Ascending aorta (tissue), 2 donors: ENCODE results near the gene CCDC86. TPM values are rescaled to one million over a fixed set of nuclear protein-coding genes. Genes with fewer than 3 reads are reported as not detected.

Experiments
- DNase-seq, 2 donors: peaks; one replicate each; pipeline ENCODE4 v3.0.0-alpha.2; 2019; ENCODE audit warnings: low spot score in 2 of 2
- H3K27ac ChIP-seq, 2 donors: fragments of 200-600 bp; sonication (generic); one replicate each; pipeline ENCODE4 v1.5.1; 2016 to 2017; ENCODE audit warnings: mild to moderate bottlenecking in 1 of 2
- H3K27me3 ChIP-seq: fragments of 200-600 bp; sonication (generic); one replicate; pipeline ENCODE4 v1.5.1; 2017
- H3K36me3 ChIP-seq, 2 donors: fragments of 200-600 bp; sonication (generic); one replicate each; pipeline ENCODE4 v1.5.1; 2016
- H3K4me1 ChIP-seq, 2 donors: fragments of 200-600 bp; sonication (generic); one replicate each; pipeline ENCODE4 v1.5.1; 2016 to 2017; ENCODE audit warnings: mild to moderate bottlenecking in 1 of 2
- H3K4me3 ChIP-seq, 2 donors: fragments of 200-600 bp; sonication (generic); one replicate each; pipeline ENCODE4 v1.5.1; 2016 to 2017; ENCODE audit warnings: mild to moderate bottlenecking in 1 of 2
- H3K9me3 ChIP-seq, 2 donors: fragments of 200-600 bp; sonication (generic); one replicate each; pipeline ENCODE4 v1.5.1; 2016
- intact Hi-C: fragments of 100-400 bp; cut with DNase I; formaldehyde crosslinking; loops from one replicate; pipeline ENCODE4 v1.15.1; 2023
- total RNA-seq: library from RNA; depleted of rRNA; stranded (reverse); fragments of >200 nt; gene quantifications from one replicate; pipeline ENCODE4 v1.1.0, GENCODE V29; 2016
- TF ChIP-seq, protein P1 (sequence below), 3 experiments: fragments of 200-600 bp in 2 of 3; fragments of 450-650 bp in 1 of 3; sonication (generic) in 2 of 3; IDR thresholded peaks; one replicate each; pipeline ENCODE4 v1.5.1; 2016 to 2019; ENCODE audit warnings: antibody characterized with exemption in 3 of 3, mild to moderate bottlenecking in 1 of 3, moderate library complexity in 1 of 3

Gene CCDC86, protein sequence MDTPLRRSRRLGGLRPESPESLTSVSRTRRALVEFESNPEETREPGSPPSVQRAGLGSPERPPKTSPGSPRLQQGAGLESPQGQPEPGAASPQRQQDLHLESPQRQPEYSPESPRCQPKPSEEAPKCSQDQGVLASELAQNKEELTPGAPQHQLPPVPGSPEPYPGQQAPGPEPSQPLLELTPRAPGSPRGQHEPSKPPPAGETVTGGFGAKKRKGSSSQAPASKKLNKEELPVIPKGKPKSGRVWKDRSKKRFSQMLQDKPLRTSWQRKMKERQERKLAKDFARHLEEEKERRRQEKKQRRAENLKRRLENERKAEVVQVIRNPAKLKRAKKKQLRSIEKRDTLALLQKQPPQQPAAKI
- total RNA-seq = 16.0 TPM

DNA sequence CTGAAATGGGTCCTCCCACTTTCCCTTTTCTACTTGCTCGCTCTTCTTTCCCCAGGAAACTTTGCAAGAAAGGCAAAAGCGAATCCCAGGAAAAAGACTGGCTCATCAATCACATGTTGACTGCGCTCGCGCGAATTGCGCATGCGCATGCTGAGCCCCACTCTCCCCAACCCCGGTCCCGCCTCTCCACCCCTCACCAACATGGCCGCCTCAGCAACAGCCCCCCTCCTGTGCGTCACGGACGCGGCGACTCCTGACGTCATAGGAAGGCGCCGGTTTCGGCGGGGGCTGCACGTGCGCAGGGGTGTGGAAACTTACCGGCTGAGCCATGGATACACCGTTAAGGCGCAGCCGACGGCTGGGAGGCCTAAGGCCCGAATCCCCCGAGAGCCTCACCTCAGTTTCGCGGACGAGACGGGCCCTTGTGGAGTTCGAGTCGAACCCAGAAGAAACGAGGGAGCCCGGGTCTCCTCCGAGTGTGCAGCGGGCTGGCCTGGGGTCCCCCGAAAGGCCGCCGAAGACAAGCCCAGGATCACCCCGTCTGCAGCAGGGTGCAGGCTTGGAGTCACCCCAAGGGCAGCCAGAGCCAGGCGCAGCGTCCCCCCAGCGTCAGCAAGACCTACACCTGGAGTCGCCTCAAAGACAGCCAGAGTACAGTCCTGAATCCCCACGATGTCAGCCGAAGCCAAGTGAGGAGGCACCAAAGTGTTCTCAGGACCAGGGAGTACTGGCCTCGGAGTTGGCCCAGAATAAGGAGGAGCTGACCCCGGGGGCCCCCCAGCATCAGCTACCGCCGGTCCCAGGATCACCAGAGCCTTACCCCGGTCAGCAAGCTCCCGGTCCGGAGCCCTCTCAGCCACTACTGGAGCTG, at the start of gene CCDC86:
Gene CCDC86, plus strand, starts transcription at position 317 of the 871 bp plus-strand sequence. Its CDS starts 12 bp downstream, at position 329.
- peak; percentile 90 to 98 for DNase-seq
- Histone ChIP-seq H3K4me1 (peaks cover 19 to 24% of the 10 kb centered on the region in 2 donors), H3K4me3 (peak within 1 kb of the TSS; percentile 76 to 94), H3K36me3 (no peaks in the 10 kb centered on the region), H3K27me3 (no peaks in the 10 kb centered on the region), H3K27ac (peak within 1 kb of the TSS; percentile 66 to 73), H3K9me3 (no peaks in the 10 kb centered on the region)
- intact Hi-C loops = loop anchor here (1.0 to 5.0 kb wide), 3 partner anchors 64 to 320 kb away; partner anchors contain the start of genes PRPF19 and VPS37C
- TF ChIP-seq, protein P1, sequence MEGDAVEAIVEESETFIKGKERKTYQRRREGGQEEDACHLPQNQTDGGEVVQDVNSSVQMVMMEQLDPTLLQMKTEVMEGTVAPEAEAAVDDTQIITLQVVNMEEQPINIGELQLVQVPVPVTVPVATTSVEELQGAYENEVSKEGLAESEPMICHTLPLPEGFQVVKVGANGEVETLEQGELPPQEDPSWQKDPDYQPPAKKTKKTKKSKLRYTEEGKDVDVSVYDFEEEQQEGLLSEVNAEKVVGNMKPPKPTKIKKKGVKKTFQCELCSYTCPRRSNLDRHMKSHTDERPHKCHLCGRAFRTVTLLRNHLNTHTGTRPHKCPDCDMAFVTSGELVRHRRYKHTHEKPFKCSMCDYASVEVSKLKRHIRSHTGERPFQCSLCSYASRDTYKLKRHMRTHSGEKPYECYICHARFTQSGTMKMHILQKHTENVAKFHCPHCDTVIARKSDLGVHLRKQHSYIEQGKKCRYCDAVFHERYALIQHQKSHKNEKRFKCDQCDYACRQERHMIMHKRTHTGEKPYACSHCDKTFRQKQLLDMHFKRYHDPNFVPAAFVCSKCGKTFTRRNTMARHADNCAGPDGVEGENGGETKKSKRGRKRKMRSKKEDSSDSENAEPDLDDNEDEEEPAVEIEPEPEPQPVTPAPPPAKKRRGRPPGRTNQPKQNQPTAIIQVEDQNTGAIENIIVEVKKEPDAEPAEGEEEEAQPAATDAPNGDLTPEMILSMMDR (IDR thresholded peaks at IDR 0.05) = no peak

DNA sequence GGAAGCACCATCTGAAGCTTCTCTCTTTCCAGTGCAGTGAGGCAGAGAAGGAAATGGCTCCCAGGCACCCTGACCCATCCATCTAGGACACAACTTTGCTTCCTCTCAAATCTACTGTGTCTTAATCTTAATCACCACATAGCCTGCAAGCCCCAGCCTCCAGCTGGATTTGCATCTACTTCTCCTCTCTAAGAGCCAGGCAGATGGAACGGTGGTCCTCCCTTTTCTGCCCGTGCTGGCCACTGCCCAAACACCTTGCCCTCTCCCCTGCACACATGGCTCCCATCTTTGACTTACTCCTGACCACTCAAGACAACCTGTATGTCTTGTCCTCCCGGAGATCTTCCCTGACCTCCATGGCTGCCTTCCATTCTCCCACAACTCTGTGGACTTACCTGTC, 49.4 kb upstream of the CCDC86 start:
- intact Hi-C loops = no loop called here
- no peak overlapping the region for H3K4me3 ChIP-seq
- H3K27me3 ChIP-seq = no peaks in the 10 kb centered on the region
- no peaks in the 10 kb centered on the region for H3K36me3 ChIP-seq
- H3K9me3 ChIP-seq = no peaks in the 10 kb centered on the region
- no peak for DNase-seq
- no peak overlapping the region for H3K27ac ChIP-seq
- H3K4me1 ChIP-seq = no peaks in the 10 kb centered on the region
- TF ChIP-seq, protein P1 (IDR thresholded peaks at IDR 0.05) = no peak

DNA sequence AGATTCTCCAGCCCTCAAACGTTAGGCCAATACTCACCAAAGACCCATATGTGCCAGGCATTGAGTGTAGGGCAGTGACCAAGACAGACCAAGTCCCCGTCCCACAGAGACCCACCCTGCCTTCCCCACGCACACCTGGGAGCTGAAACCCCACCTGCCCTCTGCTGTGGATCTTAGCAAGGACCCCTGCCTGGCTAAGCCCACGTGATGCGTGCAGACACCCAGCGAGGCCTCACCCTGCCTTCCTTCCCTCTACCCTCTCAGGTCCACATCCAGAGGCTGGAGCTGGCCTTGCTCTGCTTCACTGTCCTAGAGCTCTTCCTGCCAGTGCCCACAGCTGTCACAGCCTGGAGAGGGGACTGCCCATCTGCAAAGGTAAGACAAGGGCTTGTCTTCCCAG, 46.6 kb upstream of the CCDC86 start:
- Histone ChIP-seq H3K27me3 (no peaks in the 10 kb centered on the region), H3K36me3 (no peaks in the 10 kb centered on the region), H3K4me1 (no peaks in the 10 kb centered on the region), H3K4me3 (no peak overlapping the region), H3K9me3 (no peaks in the 10 kb centered on the region), H3K27ac (no peak overlapping the region)
- intact Hi-C loops = no loop called here
- no peak for DNase-seq
- TF ChIP-seq, protein P1 (IDR thresholded peaks at IDR 0.05) = no peak

DNA sequence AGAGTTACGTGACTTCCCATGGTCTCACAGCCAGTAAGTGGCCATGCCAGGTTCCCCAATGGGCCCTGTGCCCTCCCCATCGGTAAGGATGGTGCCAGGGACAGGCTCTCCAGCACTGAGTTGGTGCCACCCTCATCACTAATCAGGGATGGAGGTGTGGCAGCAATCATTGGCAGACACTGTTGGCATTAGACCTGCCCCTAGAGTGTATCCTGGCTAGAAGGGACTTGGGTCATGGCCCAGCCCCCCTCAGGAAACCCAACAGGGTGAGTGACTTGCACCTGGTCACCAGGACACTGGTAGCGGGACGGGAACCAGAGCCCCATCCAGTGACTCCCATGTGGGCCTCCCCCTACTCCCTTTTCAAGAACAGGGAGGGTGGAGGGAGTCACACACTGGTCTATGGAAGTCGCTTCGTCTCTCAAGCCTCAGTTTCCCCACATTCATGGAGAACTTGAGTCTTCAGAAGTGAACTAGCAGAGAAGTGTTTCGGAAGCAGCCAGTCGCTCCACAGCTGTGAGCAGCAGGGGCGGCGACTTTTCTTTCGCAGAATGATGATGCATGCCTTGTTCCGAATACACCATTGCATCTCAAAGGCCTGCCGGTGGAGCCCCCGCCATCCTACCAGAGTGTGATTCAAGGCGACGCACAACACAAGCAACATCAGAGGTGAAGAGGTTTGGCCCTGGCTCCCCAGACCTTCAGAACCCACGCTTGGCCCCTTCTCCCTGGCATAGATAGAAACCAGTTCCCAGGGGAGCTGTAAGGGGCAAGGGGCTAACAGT, 43.9 kb upstream of the CCDC86 start:
- no peak for DNase-seq
- TF ChIP-seq, protein P1 (IDR thresholded peaks at IDR 0.05) = no peak
- no peaks in the 10 kb centered on the region for H3K4me1 ChIP-seq
- no peak overlapping the region for H3K4me3 ChIP-seq
- H3K27me3 ChIP-seq = no peaks in the 10 kb centered on the region
- H3K9me3 ChIP-seq = no peaks in the 10 kb centered on the region
- intact Hi-C loops = no loop called here
- H3K36me3 ChIP-seq = no peaks in the 10 kb centered on the region
- no peak overlapping the region for H3K27ac ChIP-seq

DNA sequence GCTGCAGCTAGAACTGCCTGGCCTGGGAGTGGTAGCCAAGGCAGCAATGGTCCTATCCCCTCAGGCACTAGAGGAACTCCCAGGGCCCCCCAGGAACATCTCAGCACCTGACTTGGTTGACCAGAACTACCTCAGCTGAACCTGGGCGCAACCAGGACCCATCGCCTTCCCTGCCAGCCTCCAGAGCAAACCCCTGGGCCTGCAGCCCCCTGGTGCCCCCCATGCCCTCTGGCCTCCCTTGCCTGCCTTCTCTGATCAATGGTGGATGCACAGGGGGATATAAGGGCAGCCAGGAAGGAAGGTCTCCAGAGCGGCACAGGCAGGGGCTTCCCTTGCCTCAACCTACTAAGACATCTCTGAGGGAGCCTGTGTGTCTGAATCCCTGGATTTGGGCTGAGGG, 43.3 kb upstream of the CCDC86 start:
- no peaks in the 10 kb centered on the region for H3K4me1 ChIP-seq
- H3K36me3 ChIP-seq = no peaks in the 10 kb centered on the region
- no peak overlapping the region for H3K4me3 ChIP-seq
- no peak overlapping the region for H3K27ac ChIP-seq
- DNase-seq = no peak
- no peaks in the 10 kb centered on the region for H3K9me3 ChIP-seq
- intact Hi-C loops = no loop called here
- no peaks in the 10 kb centered on the region for H3K27me3 ChIP-seq
- TF ChIP-seq, protein P1 (IDR thresholded peaks at IDR 0.05) = no peak
